Suppressor macrophage treated with lipopolysaccharide for 4 hours (primary cell): ENCODE results near the gene CMTM4.
"Not testable (repeated sequence)": the region's sequence is repeated elsewhere in the genome, so short reads cannot be mapped to it uniquely, and the experiment has no call there.

Experiments
- DNase-seq: peaks from one replicate; pipeline ENCODE4 v3.0.0-alpha.2; 2020

CMTM4 gene

GRCh38 chr16:66703406-66704215, 7.1 kb upstream of the CMTM4 start:
- DNase-seq: no peak

DNA sequence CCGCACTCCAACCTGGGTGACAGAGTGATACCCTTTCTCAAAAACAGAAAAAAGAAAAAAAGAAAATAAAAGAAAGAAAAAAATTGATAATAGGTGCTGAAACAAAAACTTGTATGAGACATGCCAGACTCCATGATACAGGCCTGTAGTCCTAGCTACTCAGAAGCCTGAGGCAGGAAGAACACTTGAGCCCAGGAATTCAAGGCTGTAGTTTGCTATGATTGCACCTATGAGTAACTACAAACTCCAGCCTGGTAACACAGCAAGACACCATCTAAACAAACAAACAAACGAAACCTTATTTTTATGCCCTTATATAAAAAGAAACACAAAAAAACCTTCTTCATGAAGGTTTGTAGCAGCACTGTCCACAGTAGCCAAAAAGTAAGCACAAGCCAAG, 5.0 kb upstream of the CMTM4 start:
- no peak for DNase-seq

DNA sequence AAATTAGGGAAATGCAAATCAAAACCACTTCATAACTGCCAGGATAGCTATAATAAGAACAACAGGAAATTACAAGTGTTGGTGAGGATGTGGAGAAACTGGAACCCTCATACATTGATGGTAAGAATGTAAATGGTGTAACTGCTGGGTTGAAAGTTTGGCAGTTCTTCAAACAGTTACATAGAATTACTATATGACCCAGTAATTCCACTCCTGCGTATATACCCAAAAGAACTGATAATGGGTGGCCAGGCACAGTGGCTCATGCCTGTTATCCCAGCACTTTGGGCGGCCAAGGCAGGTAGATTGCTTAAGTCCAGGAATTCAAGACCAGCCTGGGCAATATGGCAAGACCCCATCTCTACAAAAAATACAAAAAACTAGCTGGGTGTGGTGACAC, 4.5 kb upstream of the CMTM4 start:
- peak; percentile 50 for DNase-seq

- no peak for DNase-seq
These were observed 3.4 kb upstream of the CMTM4 start for GRCh38 chr16:66699898-66700297.

DNA sequence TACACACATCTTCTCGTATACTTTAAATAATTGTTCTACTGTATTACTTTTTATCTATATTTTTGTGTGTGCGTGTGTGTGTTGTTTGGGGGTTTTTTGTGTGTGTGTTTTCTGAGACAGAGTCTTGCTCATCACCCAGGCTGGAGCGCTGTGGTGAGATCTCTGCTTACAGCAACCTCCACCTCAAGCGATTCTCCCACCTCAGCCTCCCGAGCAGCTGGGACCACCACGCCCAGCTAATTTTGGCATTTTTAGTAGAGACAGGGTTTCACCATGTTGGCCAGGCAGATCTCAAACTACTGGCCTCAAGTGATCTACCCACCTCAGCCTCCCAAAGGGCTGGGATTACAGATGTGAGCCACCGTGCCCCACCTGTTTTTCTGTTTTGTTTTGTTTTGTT, 1.5 kb upstream of the CMTM4 start:
- no peak for DNase-seq

- no peak for DNase-seq
These were observed 441 bp downstream of the CMTM4 start for GRCh38 chr16:66695935-66696668.

DNA sequence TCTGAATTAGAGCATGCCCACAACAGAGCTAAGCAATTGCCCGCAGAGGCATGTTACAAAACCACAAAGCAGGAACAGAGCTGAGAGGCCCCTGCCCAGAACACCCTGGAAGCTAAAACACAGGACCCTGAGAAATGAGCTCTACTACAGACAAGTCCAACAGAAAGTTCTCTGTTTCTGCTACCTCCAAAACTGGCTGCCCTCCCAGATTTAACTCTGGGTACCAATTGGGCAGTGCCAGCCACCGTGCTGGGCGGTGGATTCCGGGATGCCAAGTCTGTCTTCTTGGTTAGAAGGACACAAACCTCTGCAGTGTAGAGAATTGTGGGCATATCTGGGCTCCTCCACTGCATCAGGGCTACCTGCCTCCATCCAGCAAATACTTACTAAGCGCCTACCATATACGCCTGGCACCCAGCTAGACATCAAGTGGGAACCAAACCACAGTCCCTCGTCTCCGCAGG, 1.0 kb downstream of the CMTM4 start:
- DNase-seq: no peak

GRCh38 chr16:66693149-66693548, 3.4 kb downstream of the CMTM4 start:
- DNase-seq: peak; percentile 58

DNA sequence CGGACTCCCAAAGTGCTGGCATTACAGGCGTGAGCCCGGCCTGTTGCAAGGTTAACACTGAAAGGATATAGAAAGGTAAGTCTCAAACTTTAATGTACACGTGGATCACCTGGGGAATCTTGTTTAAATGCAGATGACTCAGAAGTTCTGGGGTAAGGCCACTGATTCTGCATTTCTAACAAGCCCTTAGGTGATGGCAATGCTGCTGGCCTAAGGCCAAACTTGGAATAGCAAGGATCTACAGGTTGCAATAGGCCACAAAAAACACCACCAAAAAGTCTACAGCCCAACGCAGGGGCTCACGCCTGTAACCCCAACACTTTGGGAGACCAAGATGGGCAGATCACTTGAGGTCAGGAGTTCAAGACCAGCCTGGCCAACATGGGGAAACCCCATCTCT, 4.2 kb downstream of the CMTM4 start:
- DNase-seq: no peak

DNA sequence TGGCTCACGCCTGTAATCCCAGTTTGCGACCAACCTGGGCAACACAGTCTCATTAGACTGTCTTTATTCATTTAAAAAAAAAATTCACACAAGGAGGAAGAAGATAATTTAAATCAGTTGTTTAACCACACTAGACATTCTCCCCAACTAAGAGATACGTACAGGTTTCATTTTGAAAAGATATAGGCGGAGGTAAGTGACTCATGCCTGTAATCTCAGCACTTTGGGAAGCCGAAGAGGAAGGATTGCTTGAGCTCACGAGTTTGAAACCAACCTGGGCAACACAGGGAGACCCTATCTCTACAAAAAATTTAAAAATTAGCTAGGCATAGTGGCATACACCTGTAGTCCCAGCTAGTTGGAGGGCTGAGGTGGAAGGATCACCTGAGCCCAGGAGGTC, 5.3 kb downstream of the CMTM4 start:
- DNase-seq: no peak

DNA sequence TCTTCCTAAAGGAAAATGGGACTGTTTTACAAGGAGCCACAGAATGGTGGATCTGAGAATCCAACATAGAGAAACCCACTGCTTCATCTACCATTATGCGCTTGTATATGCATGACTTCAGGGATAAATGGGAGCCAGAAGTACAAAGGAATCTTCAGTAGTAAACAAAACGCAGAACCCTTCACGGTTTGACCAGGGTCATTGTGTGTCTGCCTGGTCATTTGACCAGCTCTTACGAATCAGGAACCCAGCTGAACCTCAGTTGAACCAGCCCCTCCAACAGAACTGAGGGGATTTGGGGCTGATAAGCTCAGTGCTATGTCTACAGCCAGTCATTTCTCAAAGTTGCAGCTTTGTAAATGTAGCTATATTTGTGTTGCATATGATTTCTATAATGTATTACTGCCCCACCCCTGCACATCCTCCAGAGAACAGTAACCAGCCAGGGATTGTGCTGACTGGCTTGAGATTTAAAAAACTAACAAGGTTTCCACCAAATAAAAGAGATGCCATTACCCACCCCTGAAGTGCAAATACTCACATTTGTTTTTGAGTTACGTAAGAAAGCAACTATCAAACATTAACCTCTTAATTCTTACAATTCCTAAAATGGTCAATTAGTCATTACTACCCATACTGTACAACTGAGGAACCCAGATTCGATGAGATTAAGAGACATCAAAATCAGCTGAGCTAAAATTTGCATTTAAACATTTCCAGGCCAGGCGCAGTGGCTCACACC, 6.3 kb downstream of the CMTM4 start:
- no peak for DNase-seq

GRCh38 chr16:66689282-66689681, 7.3 kb downstream of the CMTM4 start:
- DNase-seq: no peak

DNA sequence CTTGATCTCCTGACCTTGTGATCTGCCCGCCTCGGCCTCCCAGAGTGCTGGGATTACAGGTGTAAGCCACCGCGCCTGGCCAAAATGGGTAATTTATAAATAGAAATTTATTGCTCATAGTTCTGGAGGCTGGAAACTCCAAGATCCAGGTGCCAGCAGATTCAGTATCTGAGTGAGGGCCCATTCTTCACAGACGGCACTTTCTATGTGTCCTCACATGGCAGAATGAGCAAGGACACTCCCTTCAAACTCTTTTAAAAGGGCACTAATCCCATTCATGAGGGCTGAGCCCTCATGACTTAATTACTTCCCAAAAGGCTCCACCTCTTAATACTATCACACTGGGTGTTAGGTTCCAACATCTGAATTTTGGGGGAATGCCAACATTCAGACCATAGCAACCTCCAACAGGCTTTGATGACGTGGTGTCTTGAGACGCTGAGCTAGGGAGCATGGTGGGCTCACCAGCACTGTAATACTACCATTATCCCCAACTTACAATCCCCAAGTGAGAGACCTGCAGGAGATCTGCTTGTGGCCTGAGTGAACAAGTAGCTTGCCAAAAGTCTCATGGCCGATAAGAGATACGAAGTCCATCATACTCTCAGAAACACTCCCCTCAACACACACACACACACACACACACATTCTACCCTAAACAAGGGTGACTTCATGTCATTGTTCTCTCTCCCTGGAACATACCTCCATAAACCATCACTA, 8.5 kb downstream of the CMTM4 start:
- DNase-seq: no peak

- not testable (repeated sequence) for DNase-seq
These were observed 10.9 kb downstream of the CMTM4 start for GRCh38 chr16:66685501-66686115.

DNA sequence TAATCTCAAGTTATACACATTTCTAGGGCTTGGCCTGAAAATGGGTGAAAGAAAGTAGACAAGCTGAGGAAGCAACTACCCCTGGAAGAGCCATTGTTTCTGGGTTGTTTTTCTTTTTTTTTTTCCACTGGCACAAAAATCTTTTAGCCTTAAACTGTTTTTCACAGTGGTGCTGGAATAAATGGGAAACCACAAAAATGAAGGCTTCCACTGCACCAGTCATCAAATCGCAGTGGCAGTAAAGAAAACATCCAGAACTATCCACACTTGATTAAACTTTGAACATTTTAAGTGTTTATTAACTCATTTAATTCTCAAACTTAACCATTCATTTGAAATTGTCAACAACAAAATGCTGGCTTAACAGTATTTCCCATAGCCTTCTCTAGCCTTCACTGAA, 14.3 kb downstream of the CMTM4 start:
- no peak for DNase-seq

DNA sequence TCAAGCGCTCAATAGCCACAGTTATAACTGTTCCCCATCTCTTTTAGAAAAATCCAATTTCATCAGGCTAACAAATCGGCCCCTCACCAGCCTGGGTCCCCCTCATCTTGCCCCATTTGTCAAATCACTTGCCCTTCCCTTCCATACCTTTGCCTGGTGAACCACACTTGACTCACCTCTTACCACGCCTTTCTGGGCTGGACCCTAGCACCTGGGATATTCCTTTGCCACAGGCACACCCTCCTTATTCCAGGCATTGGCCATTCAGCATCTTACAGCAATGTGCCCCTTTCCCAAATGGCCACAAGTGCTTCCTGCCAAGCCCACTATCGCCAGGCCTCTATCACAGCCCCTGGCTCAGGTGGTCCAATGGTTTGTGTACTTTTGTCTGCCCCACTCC, 14.9 kb downstream of the CMTM4 start:
- no peak for DNase-seq

GRCh38 chr16:66678337-66678736, 18.2 kb downstream of the CMTM4 start:
- DNase-seq: no peak

DNA sequence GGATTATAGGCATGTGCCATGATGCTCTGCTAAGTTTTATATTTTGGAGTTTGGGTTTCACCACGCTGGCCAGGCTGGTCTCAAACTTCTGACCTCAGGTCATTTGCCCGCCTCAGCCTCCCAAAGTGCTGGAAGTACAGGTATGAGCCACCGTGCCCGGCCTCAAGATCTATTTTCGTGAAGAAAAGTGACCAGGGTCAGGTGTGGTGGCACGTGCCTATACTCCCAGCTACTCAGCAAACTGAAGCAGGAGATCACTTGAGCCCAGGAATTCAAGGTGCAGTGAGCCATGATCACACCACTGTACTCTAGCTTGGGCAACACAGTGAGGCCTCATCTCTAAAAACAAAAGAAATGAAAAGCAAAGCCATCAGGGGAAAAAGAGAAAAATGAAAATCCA, 18.7 kb downstream of the CMTM4 start:
- no peak for DNase-seq

DNA sequence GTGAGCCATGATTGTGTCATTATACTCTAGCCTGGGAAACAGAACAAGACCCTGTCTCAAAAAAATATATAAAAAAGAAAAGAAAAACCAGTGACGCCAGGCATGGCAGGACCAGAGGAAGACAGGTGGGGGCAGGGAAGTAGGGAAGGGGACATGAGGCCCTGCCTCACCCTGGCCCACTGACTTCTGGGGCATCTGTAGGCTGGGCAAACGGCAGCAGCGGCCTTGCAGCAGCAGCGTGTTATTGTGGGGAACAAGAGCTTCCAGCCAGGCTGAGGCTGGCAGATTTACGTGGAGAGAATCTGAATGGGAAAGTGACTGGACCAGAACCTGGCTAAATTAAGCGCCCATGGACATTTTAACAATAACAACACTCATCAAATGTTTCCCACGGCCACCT, 19.4 kb downstream of the CMTM4 start:
- no peak for DNase-seq

DNA sequence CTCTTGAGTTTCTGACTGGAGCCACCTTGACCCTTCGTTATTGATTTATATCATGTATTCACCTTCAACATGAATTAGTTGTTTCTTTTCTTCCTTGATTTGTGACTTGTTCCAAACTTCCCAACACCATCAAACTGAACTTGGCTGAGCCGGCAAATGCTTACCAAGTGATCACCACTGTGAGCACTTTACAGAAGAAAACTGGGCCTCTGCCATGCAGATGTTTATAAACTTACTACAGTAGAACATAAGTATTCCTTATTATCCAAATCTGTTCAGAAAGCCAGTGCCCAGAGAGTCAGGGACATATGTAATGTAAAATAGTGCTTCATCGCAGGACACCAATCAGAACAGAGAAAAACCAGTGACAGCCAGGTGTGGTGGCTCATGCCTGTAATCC, 19.9 kb downstream of the CMTM4 start:
- DNase-seq: no peak

GRCh38 chr16:66673691-66674090, 22.9 kb downstream of the CMTM4 start:
- no peak for DNase-seq

DNA sequence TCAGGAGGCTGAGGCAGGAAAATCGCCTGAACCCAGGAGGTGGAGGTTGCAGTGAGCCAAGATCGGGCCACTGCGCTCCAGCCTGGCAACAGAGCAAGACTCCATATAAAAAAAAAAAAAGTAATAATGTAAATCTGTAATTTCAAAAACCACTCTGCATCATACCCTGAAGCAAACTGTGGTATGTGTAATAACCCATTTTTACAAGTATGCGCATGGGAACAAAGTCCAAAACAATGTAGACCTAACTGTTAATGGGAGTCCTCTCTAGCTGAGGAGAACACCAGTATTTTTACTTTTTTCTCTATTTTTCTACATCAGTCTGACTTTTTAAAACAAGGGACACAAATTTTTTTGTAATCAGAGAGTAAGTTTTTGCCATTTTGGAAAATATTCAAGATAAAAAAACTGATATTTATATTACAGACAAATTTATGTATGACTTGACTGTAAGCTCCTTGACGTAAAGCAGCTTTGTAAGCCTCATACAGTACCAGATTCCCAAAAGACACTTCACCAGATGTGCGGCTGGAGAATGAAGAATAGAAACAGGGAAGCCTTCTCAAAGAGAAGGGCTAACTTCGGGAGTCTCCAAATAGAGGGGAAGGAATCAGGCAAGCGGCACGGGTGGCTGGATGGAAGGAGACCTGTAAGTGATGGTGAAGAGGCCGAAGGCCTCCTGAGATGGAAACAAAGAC, 25.7 kb downstream of the CMTM4 start:
- DNase-seq: no peak
